ENCODE results near the gene ENDOV.

Gene ENDOV

DNA sequence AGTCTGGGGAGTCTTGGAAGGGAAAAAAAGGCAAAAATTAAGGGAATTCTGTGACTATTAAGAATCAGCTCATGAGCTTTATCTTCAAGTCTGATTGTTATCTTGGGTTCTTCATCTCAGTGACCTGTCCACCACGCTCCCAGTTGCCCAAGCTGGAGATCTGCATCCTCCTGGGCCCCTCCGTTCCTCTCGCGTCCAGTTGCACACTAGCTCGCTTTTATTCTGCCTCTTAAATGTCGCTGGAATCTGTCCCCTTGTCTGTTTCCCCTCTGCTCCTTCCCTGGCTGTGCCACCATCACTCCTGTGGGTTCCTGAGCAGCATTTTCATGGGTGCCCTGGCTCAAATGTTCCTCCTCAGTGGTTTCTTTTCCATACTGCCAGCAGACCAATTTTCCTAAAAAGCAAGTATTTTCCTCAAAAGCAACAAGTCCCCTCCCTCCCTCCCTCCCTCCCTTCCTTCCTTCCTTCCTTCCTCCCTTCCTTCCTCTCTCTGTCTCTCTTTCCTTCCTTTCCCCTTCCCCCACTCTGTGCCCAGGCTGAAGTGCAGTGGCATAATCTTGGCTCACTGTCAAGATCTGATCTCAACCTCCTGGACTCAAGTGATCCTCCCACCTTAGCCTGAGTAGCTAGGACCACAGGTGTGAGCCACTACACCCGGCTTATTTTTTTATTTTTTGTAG, 1.4 kb downstream of the ENDOV start:
- Histone ChIP-seq H3K27me3 (peaks cover 19% of the 10 kb centered on the region), H3K4me3 (ENCODE audit: low read depth, low read length) (peak overlapping the region; percentile 81; the same call in 1 of the 2 replicates), H3K36me3 (no peaks in the 10 kb centered on the region; the same call in 1 of the 2 replicates), H3K4me1 (no peaks in the 10 kb centered on the region), H3K9me3 (no peaks in the 10 kb centered on the region)
- TF ChIP-seq, protein P1, sequence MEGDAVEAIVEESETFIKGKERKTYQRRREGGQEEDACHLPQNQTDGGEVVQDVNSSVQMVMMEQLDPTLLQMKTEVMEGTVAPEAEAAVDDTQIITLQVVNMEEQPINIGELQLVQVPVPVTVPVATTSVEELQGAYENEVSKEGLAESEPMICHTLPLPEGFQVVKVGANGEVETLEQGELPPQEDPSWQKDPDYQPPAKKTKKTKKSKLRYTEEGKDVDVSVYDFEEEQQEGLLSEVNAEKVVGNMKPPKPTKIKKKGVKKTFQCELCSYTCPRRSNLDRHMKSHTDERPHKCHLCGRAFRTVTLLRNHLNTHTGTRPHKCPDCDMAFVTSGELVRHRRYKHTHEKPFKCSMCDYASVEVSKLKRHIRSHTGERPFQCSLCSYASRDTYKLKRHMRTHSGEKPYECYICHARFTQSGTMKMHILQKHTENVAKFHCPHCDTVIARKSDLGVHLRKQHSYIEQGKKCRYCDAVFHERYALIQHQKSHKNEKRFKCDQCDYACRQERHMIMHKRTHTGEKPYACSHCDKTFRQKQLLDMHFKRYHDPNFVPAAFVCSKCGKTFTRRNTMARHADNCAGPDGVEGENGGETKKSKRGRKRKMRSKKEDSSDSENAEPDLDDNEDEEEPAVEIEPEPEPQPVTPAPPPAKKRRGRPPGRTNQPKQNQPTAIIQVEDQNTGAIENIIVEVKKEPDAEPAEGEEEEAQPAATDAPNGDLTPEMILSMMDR (IDR thresholded peaks at IDR 0.05; ENCODE audit: low read depth, low read length), result no peak
- no peak for DNase-seq

DNA sequence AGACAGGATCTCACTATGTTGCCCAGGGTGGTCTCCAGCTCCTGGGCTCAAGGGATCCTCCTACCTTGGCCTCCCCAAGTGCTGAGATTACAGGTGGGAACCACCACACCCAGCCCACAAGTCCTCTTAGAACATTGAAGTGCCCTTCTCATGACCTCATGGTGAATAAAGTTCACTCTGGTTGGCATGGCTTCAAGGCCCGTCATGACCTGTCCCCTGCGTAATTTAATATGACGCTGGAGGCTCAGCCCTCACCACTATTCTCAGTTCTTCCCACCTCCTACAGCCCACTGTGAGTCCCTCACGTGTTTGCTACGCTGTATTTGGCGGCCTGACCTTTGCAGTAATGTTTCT, 1.9 kb downstream of the ENDOV start:
- no peaks in the 10 kb centered on the region for H3K4me1 ChIP-seq
- H3K9me3 ChIP-seq, result no peaks in the 10 kb centered on the region
- DNase-seq, result no peak
- H3K4me3 ChIP-seq (ENCODE audit: low read depth, low read length), result no peak overlapping the region
- H3K27me3 ChIP-seq, result peaks cover 23% of the 10 kb centered on the region
- TF ChIP-seq, protein P1 (IDR thresholded peaks at IDR 0.05; ENCODE audit: low read depth, low read length), result no peak
- no peaks in the 10 kb centered on the region; the same call in 1 of the 2 replicates for H3K36me3 ChIP-seq

DNA sequence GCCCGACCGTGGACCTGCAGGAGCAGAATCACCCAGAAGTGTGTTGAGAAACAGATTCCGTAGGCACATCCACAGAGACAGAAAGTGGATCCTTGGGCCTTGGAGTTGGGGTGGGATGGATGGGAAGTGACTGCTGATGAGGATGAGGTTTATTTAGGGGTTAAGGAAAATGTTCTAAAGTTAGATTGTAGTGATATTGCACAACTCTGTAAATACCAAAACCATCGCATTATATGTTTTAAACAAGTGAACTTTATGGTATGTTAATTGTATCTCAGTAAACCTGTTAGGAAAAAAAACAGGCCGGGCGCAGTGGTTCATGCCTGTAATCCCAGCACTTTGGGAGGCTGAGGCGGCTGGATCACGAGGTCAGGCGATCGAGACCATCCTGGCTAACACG, 3.6 kb downstream of the ENDOV start:
- no peak for DNase-seq
- TF ChIP-seq, protein P1 (IDR thresholded peaks at IDR 0.05; ENCODE audit: low read depth, low read length), result no peak
- peaks cover 19% of the 10 kb centered on the region for H3K27me3 ChIP-seq
- H3K4me1 ChIP-seq, result no peaks in the 10 kb centered on the region
- H3K9me3 ChIP-seq, result no peaks in the 10 kb centered on the region
- H3K36me3 ChIP-seq, result no peaks in the 10 kb centered on the region; the same call in 1 of the 2 replicates
- H3K4me3 ChIP-seq (ENCODE audit: low read depth, low read length), result no peak overlapping the region

DNA sequence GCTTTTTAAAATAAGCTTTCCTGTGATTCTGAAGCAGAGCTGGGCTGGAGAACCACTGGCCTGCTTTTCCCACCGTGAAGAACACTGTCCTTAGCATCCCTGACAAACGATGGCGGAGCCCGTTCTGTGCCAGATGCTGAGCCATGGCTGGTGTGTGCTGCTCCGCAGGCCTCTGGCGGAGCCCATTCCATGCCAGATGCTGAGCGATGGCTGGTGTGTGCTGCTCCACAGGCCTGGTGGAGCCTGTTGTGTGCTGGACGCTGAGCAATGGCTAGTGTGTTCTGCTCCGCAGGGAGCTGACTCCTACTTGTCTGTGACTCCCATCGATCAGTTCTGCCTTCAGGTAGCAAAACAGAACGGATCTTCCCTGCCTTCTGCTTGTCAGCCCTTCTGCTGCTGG, 4.3 kb downstream of the ENDOV start:
- Histone ChIP-seq H3K36me3 (no peaks in the 10 kb centered on the region; the same call in 1 of the 2 replicates), H3K9me3 (no peaks in the 10 kb centered on the region), H3K4me3 (ENCODE audit: low read depth, low read length) (no peak overlapping the region), H3K4me1 (no peaks in the 10 kb centered on the region), H3K27me3 (peaks cover 12% of the 10 kb centered on the region; the same call in 1 of the 2 replicates)
- TF ChIP-seq, protein P1 (IDR thresholded peaks at IDR 0.05; ENCODE audit: low read depth, low read length), result no peak
- DNase-seq, result no peak

DNA sequence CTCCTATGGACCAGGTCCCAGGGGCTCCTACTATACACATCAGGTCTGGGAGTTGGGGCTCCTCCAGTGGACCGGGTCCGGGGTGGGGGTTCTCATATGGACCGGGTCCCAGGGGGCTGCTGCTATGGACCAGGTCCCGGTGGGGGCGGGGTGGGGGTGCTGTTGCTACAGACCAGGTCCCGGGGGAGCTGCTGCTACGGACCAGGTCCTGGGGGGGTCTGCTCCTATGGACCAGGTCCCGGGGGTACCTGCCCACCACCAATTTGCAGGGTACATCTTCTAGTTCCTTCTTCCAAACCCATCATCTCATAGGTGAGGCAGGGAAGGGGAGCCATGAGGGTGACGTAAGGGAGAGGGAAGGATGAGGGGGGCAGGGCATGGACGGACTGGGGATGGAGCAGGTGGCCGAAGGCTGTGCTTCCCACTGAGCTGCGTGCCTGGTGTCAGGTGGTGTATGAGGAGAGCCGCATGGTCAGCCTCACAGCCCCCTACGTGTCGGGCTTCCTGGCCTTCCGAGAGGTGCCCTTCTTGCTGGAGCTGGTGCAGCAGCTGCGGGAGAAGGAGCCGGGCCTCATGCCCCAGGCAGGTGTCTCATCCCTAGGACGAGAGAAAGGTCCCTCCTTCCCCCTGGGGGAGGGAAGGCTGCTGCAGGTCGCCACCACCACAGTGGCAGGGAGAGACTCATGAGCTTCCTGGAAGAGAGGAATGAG, 6.6 kb downstream of the ENDOV start:
- no peaks in the 10 kb centered on the region for H3K9me3 ChIP-seq
- H3K4me1 ChIP-seq, result no peaks in the 10 kb centered on the region
- DNase-seq, result no peak
- no peaks in the 10 kb centered on the region; the same call in 1 of the 2 replicates for H3K36me3 ChIP-seq
- TF ChIP-seq, protein P1 (IDR thresholded peaks at IDR 0.05; ENCODE audit: low read depth, low read length), result no peak
- peaks cover 9% of the 10 kb centered on the region; the same call in 1 of the 2 replicates for H3K27me3 ChIP-seq
- no peak overlapping the region for H3K4me3 ChIP-seq (ENCODE audit: low read depth, low read length)

DNA sequence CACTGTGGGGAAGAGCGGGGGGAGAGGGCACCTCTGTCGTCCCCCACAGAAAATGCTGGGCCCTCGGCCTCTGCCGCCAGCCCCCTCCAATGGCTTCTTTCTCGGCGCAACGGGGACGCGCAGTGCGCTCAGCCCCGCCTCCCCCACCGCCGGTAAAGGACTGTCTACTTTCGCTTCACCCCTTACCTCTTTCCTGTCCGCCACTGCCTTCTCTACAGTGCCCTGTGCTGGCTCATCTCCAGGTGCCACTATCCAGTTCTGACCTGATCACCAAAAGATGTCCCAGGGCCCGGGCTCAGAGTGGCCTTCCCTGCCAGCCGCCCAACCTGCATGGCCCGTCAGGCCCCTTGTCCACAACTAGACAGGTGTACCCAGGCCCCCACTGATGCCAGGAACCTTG, 7.3 kb downstream of the ENDOV start:
- peaks cover 9% of the 10 kb centered on the region; the same call in 1 of the 2 replicates for H3K27me3 ChIP-seq
- H3K9me3 ChIP-seq, result no peaks in the 10 kb centered on the region
- no peaks in the 10 kb centered on the region for H3K4me1 ChIP-seq
- TF ChIP-seq, protein P1 (IDR thresholded peaks at IDR 0.05; ENCODE audit: low read depth, low read length), result no peak
- H3K4me3 ChIP-seq (ENCODE audit: low read depth, low read length), result no peak overlapping the region
- no peak for DNase-seq
- no peaks in the 10 kb centered on the region; the same call in 1 of the 2 replicates for H3K36me3 ChIP-seq

All from BE2C (cell line).